ENCODE data around the gene KANSL1. TPM values are rescaled to one million over a fixed set of nuclear protein-coding genes. Genes with fewer than 3 reads are reported as not detected.

The KANSL1 gene
- total RNA-seq, 2 donors from 2014 or later = 137 to 144 TPM

GRCh38 chr17:46126840-46127239 is 66.4 kb downstream of the KANSL1 start:
- Histone ChIP-seq H3K27me3 (ENCODE audit: control insufficient read depth, insufficient read depth, low read length, poor library complexity, severe bottlenecking) (no peaks in the 10 kb centered on the region), H3K36me3 (ENCODE audit: control insufficient read depth, insufficient read depth, low read length) (peaks cover 6% of the 10 kb centered on the region), H3K9ac (ENCODE audit: extremely low read depth, low read length, poor library complexity, severe bottlenecking) (no peak overlapping the region), H3K4me3 (ENCODE audit: low read length) (no peak overlapping the region), H3K27ac (ENCODE audit: low read depth, low read length) (no peak overlapping the region), H3K9me3 (ENCODE audit: control insufficient read depth, low read length) (no peaks in the 10 kb centered on the region), H3K4me1 (ENCODE audit: control insufficient read depth, insufficient read depth, low read length) (peaks cover 20% of the 10 kb centered on the region)
- Mint-ChIP-seq H3K9me3 (no peaks in the 10 kb centered on the region), H3K36me3 (ENCODE audit: low read depth) (no peaks in the 10 kb centered on the region), H3K27ac (no peak overlapping the region), H3K27me3 (ENCODE audit: insufficient read depth) (no peaks in the 10 kb centered on the region), H3K4me1 (peaks cover 62% of the 10 kb centered on the region), H3K4me3 (no peak overlapping the region)
- no peak for DNase-seq
- TF ChIP-seq, protein P1, sequence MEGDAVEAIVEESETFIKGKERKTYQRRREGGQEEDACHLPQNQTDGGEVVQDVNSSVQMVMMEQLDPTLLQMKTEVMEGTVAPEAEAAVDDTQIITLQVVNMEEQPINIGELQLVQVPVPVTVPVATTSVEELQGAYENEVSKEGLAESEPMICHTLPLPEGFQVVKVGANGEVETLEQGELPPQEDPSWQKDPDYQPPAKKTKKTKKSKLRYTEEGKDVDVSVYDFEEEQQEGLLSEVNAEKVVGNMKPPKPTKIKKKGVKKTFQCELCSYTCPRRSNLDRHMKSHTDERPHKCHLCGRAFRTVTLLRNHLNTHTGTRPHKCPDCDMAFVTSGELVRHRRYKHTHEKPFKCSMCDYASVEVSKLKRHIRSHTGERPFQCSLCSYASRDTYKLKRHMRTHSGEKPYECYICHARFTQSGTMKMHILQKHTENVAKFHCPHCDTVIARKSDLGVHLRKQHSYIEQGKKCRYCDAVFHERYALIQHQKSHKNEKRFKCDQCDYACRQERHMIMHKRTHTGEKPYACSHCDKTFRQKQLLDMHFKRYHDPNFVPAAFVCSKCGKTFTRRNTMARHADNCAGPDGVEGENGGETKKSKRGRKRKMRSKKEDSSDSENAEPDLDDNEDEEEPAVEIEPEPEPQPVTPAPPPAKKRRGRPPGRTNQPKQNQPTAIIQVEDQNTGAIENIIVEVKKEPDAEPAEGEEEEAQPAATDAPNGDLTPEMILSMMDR (conservative IDR thresholded peaks at IDR 0.05) = no peak
- 92 to 100% methylated on average over 1 of the region's 1 CpG for WGBS, 2 experiments (ENCODE audit: insufficient coverage in 1 of 2, insufficient read length in 1 of 2)

DNA sequence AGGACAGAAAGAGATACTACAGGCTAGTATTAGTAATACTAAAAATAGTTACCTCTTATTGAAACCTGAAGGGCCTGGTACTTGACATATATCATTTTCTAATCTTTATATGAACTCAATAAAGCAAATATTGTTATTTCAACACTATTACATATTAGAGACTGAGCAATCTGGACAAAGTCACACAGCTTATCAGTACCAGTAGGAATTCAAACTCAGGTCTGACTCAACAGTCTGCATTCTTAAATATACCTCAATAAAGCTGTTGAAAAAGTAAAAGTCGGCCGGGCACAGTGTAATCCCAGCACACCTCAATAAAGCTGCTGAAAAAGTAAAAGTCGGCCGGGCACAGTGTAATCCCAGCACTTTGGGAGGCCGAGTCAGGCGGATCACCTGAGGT is 67.4 kb downstream of the KANSL1 start:
- no peak for DNase-seq
- TF ChIP-seq, protein P1 (conservative IDR thresholded peaks at IDR 0.05) = no peak
- Mint-ChIP-seq H3K4me3 (no peak overlapping the region), H3K4me1 (peaks cover 63% of the 10 kb centered on the region), H3K27me3 (ENCODE audit: insufficient read depth) (no peaks in the 10 kb centered on the region), H3K9me3 (no peaks in the 10 kb centered on the region), H3K27ac (no peak overlapping the region), H3K36me3 (ENCODE audit: low read depth) (no peaks in the 10 kb centered on the region)
- H3K4me3 ChIP-seq (ENCODE audit: low read length) = no peak overlapping the region
- H3K4me1 ChIP-seq (ENCODE audit: control insufficient read depth, insufficient read depth, low read length) = peaks cover 17% of the 10 kb centered on the region
- peaks cover 6% of the 10 kb centered on the region for H3K36me3 ChIP-seq (ENCODE audit: control insufficient read depth, insufficient read depth, low read length)
- H3K9me3 ChIP-seq (ENCODE audit: control insufficient read depth, low read length) = no peaks in the 10 kb centered on the region
- H3K27ac ChIP-seq (ENCODE audit: low read depth, low read length) = no peak overlapping the region
- 95 to 96% methylated on average over 6 of the region's 6 CpGs for WGBS, 2 experiments (ENCODE audit: insufficient coverage in 1 of 2, insufficient read length in 1 of 2)
- no peak overlapping the region for H3K9ac ChIP-seq (ENCODE audit: extremely low read depth, low read length, poor library complexity, severe bottlenecking)
- H3K27me3 ChIP-seq (ENCODE audit: control insufficient read depth, insufficient read depth, low read length, poor library complexity, severe bottlenecking) = no peaks in the 10 kb centered on the region

DNA sequence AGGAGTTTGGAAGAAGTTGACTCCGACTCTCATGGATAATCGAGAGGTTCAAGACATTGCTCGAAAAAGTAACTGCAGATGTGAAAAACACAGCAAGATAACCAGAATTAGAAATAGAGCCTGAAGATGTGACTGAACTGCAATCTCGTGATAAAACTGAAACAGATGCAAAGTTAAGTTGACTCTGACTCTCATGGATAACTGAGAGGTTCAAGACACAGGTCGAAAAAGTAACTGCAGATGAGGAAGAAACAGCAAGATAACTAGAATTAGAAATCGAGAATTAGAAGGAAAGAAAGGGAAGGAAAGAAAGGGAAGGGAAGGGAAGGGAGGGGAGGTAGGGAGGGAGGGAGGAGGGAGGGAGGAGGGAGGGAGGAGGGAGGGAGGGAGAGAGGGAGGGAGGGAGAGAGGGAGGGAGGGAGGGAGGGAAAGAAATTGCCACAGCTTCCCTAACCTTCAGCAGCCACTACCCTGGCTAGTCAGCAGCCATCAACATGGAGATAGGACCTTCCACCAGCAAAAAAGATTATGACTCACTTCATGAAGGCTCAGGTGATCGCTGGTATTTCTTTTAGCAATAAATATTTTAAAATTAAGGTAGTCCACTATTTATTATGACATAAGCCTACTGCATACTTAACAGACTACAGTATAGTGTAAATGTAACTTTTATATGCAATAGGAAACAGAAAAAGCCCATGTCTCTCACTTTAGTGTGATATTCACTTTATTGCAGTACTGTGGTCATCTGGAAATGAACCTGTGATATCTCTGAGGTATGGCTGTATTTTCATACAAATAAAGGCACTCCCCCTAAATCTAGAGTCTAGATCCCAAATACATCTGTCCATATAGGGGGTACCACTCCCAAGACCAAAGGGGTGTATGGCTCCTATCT is 68.3 kb downstream of the KANSL1 start:
- Mint-ChIP-seq H3K27me3 (ENCODE audit: insufficient read depth) (no peaks in the 10 kb centered on the region), H3K4me1 (peaks cover 55% of the 10 kb centered on the region), H3K9me3 (no peaks in the 10 kb centered on the region), H3K27ac (no peak overlapping the region), H3K4me3 (no peak overlapping the region), H3K36me3 (ENCODE audit: low read depth) (no peaks in the 10 kb centered on the region)
- Histone ChIP-seq H3K27me3 (ENCODE audit: control insufficient read depth, insufficient read depth, low read length, poor library complexity, severe bottlenecking) (no peaks in the 10 kb centered on the region), H3K9me3 (ENCODE audit: control insufficient read depth, low read length) (no peaks in the 10 kb centered on the region), H3K9ac (ENCODE audit: extremely low read depth, low read length, poor library complexity, severe bottlenecking) (no peak overlapping the region), H3K4me1 (ENCODE audit: control insufficient read depth, insufficient read depth, low read length) (peaks cover 9% of the 10 kb centered on the region), H3K27ac (ENCODE audit: low read depth, low read length) (no peak overlapping the region), H3K4me3 (ENCODE audit: low read length) (no peak overlapping the region), H3K36me3 (ENCODE audit: control insufficient read depth, insufficient read depth, low read length) (peaks cover 6% of the 10 kb centered on the region)
- 97 to 98% methylated on average over 5 to 6 of the region's 7 CpGs for WGBS, 2 experiments (ENCODE audit: insufficient coverage in 1 of 2, insufficient read length in 1 of 2)
- peak; percentile 5 for DNase-seq
- TF ChIP-seq, protein P1 (conservative IDR thresholded peaks at IDR 0.05) = no peak
